GM21737 (cell line): ENCODE results near the gene SLC2A9.

Experiments used
- ATAC-seq: cut with Tn5 transposase; IDR thresholded peaks from one replicate; pipeline ENCODE4 v1.9.1; 2021; ENCODE audit warnings: mild to moderate bottlenecking, moderate library complexity; ENCODE audit not compliant: unreplicated experiment

Gene SLC2A9

GRCh38 chr4:9969526-9970398, 51.5 kb downstream of the SLC2A9 start:
- peak; percentile 16 for ATAC-seq

DNA sequence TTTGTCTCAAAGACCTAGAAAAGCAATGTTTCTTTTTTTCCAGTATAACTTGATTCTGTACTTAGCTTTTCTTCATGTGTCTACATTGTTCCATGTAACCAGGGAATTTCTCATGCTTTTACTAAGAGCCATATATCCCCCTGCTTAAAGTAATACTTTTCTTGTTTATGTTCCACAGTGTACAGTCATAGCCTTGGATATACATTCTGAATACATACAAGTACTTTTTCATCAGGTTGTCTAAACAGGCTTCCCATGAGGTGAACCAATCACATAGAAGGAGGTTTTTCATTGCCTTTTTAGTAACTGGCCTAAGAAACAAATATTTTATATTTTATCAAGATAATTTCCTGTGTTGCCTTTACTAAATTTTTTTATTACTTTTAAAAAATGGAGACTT, 52.8 kb downstream of the SLC2A9 start:
- no peak for ATAC-seq

- ATAC-seq: no peak
These were observed 56.4 kb downstream of the SLC2A9 start for GRCh38 chr4:9964879-9965278.

GRCh38 chr4:9963328-9963727, 58.0 kb downstream of the SLC2A9 start:
- no peak for ATAC-seq

DNA sequence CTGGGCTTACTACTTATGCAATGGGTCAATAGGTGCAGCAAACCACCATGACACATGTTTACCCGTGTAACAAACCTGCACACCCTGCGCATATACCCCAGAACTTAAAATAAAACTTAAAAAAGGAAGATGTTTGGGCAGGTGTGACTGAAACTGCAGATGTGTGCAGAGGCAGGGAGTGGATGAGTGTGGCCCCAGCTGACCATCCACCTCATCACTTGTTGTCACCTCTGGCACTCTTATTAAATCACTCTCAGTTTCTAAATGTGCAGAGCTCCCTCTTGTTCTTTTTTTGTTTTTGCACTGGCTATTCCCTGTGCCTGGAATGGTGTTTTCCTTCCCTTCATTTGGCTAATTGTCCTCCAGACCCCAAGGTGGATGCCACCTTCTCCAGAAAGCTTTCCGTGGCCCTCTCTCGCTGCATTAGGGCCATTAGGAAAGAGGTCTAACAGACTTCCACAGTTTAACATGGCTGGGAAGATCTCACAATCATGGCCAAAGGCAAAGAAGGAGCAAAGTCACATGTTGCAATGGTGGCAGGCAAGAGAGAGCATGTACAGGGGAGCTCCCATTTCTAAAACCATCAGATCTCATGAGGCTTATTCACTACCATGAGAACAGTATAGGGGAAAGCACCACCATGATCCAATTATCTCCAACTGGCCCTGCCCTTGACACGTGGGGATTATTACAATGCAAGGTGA, 58.5 kb downstream of the SLC2A9 start:
- ATAC-seq: no peak

DNA sequence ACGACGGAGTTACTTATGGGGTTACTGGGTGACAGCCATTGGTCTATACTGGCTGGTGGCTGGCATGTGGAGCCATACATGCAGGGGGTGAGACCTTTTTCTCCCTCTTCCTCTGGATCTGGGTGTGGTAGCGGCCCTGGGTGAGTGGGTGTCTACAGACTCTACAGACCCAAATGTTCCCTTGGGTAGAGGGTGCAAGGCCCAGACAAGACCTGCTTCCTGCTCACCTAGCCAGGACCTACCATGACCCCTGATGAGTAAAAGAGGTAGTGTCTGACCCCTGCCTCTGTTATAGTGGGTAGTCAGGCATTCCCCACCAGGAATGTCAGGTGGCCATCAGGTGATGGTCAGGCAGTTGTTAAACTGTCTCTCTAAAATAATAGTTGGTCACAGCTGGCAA, 66.8 kb downstream of the SLC2A9 start:
- ATAC-seq: no peak

- no peak for ATAC-seq
These were observed 68.2 kb downstream of the SLC2A9 start for GRCh38 chr4:9953089-9953488.

GRCh38 chr4:9952415-9952950, 68.8 kb downstream of the SLC2A9 start:
- ATAC-seq: no peak

- no peak for ATAC-seq
These were observed 71.7 kb downstream of the SLC2A9 start for GRCh38 chr4:9949573-9949972.

DNA sequence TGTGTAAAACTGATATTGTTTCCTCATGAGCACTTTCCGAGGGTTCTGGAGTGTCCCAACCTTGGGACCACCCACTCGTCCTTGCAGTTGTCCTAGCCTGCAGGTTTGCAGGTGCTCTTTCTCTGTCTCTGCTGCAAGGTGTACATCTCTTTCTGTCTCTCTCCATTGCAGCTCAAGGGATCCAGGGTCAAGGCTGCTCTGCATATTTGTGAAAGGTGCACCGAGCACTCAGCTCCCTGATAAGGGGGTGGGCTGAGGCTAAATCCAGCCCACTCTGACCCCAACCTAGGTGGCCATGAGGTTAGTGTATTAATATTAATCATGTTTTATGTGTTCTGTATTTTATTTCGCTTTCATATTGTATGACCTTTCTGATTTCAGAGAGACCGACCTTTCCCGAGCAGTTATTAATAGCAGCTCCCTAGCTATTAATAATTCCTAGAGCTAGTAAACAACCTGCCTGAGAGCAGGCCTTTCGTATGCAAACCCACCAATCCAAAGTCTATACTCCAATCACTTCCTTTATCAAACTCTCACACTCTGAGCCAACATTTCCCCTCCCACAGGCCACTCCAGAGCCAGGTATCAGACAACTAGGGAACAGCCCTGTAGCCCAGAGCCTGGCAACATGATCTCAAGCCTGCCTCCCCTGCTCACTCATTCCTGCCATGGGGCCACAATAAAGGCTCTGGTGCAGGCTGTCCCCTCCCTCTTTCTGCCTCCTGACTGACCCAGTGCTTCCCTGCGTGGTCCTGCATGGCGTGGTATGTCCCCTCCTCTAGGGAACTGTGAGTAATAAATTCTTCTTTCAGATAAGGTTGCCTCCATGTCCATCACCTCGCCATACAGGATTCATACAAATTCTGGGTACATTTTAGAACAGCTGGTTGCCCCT, 73.9 kb downstream of the SLC2A9 start:
- no peak for ATAC-seq

GRCh38 chr4:9946170-9946569, 75.1 kb downstream of the SLC2A9 start:
- ATAC-seq: no peak

- no peak for ATAC-seq
These were observed 76.6 kb downstream of the SLC2A9 start for GRCh38 chr4:9944431-9945425.

GRCh38 chr4:9943761-9944160, 77.5 kb downstream of the SLC2A9 start:
- ATAC-seq: no peak

DNA sequence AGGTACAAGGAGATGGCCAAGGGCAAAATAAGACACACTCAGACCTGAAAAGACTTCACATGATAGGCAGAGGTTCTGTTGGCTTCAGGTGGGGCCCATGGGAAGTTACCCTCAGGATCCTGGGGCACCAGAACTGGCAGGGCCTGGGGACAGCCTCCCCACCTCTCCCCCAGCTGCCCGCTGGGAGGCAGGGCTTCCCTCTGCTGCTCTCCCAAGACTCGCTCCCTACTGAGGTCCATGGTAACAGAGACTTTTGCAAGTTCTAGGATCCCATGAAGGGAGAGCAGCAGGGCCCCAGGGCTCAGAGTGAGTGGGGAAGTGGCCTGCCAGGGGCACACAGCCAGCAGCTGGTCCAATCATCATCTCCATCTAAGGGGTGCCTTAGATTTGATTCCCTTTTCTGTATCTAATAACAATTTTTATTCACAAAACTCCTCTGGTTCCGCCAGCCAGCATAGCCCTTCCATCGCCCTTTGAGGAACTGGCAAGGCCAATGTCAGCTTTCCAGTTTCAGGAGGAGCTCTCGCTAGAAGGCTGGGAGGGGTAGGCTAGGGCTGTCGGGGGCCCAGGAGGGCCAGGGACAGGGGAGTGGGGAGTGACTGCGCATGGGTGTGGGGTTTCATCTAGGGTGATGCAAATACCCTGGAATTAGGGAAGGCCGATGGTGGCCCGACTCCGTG, 78.2 kb downstream of the SLC2A9 start:
- no peak for ATAC-seq

DNA sequence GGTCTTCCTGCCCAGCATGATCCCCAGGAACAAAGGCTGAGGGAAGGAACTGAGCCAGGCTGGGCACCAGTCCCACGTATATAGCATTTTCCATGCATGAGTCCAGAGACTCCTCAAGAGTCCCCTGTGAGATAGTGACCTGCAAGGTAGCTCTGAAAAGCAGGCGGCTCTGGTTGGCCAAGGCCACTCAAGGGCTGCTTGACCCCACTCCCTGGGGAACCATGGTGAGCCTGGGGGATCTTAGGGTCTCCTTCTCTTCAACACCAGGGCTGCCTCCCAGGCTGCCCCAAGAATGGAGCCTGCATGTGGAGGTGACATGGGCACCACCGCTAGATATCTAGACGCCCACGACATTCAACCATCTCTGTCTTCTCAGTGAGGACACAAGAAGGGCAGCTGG, 79.2 kb downstream of the SLC2A9 start:
- no peak for ATAC-seq

GRCh38 chr4:9940041-9940440, 81.3 kb downstream of the SLC2A9 start:
- no peak for ATAC-seq

GRCh38 chr4:9938933-9939332, 82.4 kb downstream of the SLC2A9 start:
- no peak for ATAC-seq

DNA sequence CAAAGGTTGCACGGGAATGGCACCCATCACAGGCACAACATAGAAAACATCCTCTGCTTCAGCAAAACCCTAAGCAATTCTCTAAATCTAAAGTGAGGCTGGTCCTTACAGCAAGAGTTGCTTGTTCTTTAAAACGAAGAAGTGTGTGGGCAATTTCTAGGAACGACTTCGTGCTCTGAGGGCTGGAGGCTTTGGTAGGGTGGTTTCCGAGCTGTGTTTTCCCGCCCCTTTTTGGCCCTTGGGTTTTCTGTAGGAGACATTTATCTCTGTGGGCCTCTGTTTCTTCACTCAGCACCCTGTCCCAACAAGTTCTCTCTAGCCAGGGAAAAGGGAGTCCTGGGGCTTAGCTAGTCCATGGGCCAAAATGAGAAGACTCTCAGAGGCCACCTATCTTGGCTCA, 84.2 kb downstream of the SLC2A9 start:
- ATAC-seq: no peak

- ATAC-seq: no peak
These were observed 85.1 kb downstream of the SLC2A9 start for GRCh38 chr4:9936129-9936644.
